Measurements from ENCODE around the gene CETN3. TPM values are rescaled to one million over a fixed set of nuclear protein-coding genes. Genes with fewer than 3 reads are reported as not detected.

Gene CETN3
- total RNA-seq, 2 donors from 2014 or later: 5.9 to 14.2 TPM

GRCh38 chr5:90367879-90368278, 41.7 kb downstream of the CETN3 start:
- no peaks in the 10 kb centered on the region for H3K27me3 ChIP-seq
- no peaks in the 10 kb centered on the region for H3K36me3 ChIP-seq
- DNase-seq (ENCODE audit: low spot score): no peak
- H3K9me3 ChIP-seq: no peaks in the 10 kb centered on the region
- no peak overlapping the region for H3K4me3 ChIP-seq
- H3K27ac ChIP-seq: no peak overlapping the region
- TF ChIP-seq CTCF (IDR thresholded peaks at IDR 0.05): no peak
- no peaks in the 10 kb centered on the region for H3K4me1 ChIP-seq

- DNase-seq (ENCODE audit: low spot score): no peak
- no peak for TF ChIP-seq CTCF (IDR thresholded peaks at IDR 0.05)
- H3K36me3 ChIP-seq: no peaks in the 10 kb centered on the region
- H3K4me3 ChIP-seq: no peak overlapping the region
- H3K9me3 ChIP-seq: no peaks in the 10 kb centered on the region
- no peak overlapping the region for H3K27ac ChIP-seq
- no peaks in the 10 kb centered on the region for H3K27me3 ChIP-seq
- H3K4me1 ChIP-seq: no peaks in the 10 kb centered on the region
Observed at GRCh38 chr5:90366948-90367347, 42.6 kb downstream of the CETN3 start.

GRCh38 chr5:90365328-90365727, 44.2 kb downstream of the CETN3 start:
- no peaks in the 10 kb centered on the region for H3K36me3 ChIP-seq

GRCh38 chr5:90359073-90359920, 50.3 kb downstream of the CETN3 start:
- no peaks in the 10 kb centered on the region for H3K27me3 ChIP-seq
- TF ChIP-seq CTCF (IDR thresholded peaks at IDR 0.05): no peak
- no peak for DNase-seq (ENCODE audit: low spot score)
- H3K27ac ChIP-seq: no peak overlapping the region
- H3K36me3 ChIP-seq: no peaks in the 10 kb centered on the region
- H3K4me1 ChIP-seq: no peaks in the 10 kb centered on the region
- no peak overlapping the region for H3K4me3 ChIP-seq
- no peaks in the 10 kb centered on the region for H3K9me3 ChIP-seq

More at GRCh38 chr5:90365328-90365727, 44.2 kb downstream of the CETN3 start:
- DNase-seq (ENCODE audit: low spot score): no peak
- no peaks in the 10 kb centered on the region for H3K4me1 ChIP-seq
- no peak for TF ChIP-seq CTCF (IDR thresholded peaks at IDR 0.05)
- no peak overlapping the region for H3K4me3 ChIP-seq
- no peak overlapping the region for H3K27ac ChIP-seq
- H3K9me3 ChIP-seq: no peaks in the 10 kb centered on the region
- no peaks in the 10 kb centered on the region for H3K27me3 ChIP-seq

GRCh38 chr5:90356622-90357021, 52.9 kb downstream of the CETN3 start:
- DNase-seq (ENCODE audit: low spot score): no peak
- Histone ChIP-seq H3K9me3 (no peaks in the 10 kb centered on the region), H3K4me3 (no peak overlapping the region), H3K36me3 (no peaks in the 10 kb centered on the region), H3K27me3 (no peaks in the 10 kb centered on the region), H3K4me1 (no peaks in the 10 kb centered on the region), H3K27ac (no peak overlapping the region)
- no peak for TF ChIP-seq CTCF (IDR thresholded peaks at IDR 0.05)

GRCh38 chr5:90356176-90356575, 53.4 kb downstream of the CETN3 start:
- H3K9me3 ChIP-seq: no peaks in the 10 kb centered on the region
- H3K36me3 ChIP-seq: no peaks in the 10 kb centered on the region
- no peaks in the 10 kb centered on the region for H3K27me3 ChIP-seq
- no peak overlapping the region for H3K27ac ChIP-seq
- no peaks in the 10 kb centered on the region for H3K4me1 ChIP-seq
- no peak overlapping the region for H3K4me3 ChIP-seq
- no peak for DNase-seq (ENCODE audit: low spot score)
- no peak for TF ChIP-seq CTCF (IDR thresholded peaks at IDR 0.05)

Measured in right atrium auricular region (tissue), 2 donors.